K562 (cell line): Measurements from ENCODE around the gene GOLPH3L. TPM values are rescaled to one million over a fixed set of nuclear protein-coding genes. Genes with fewer than 3 reads are reported as not detected.

Experiments
- CTBP1 ChIP-seq: fragments of 450-650 bp; IDR thresholded peaks from 2 replicates; pipeline ENCODE4 v1.6.1; 2016; ENCODE audit warnings: borderline replicate concordance
- ETV5 ChIP-seq: sonication (generic); formaldehyde crosslinking; IDR thresholded peaks from 2 replicates; pipeline ENCODE4 v1.4.0; 2020; ENCODE audit warnings: low read depth, mild to moderate bottlenecking, missing genetic modification reagents
- RBBP5 ChIP-seq: fragments of 200-600 bp; sonication (generic); IDR thresholded peaks from 2 replicates; pipeline ENCODE4 v1.6.1; 2012; ENCODE audit warnings: borderline replicate concordance, mild to moderate bottlenecking, low read length, control low read depth, inconsistent platforms; ENCODE audit not compliant: insufficient read depth, poor library complexity, severe bottlenecking
- SIX5 ChIP-seq, 2 experiments: IDR thresholded peaks; 2 replicates each; pipeline ENCODE4 v1.6.1; 2011; ENCODE audit warnings: low read length in 2 of 2, borderline replicate concordance in 1 of 2, low read depth in 1 of 2, mild to moderate bottlenecking in 1 of 2, moderate library complexity in 1 of 2; ENCODE audit not compliant: insufficient read depth in 1 of 2
- SMARCE1 ChIP-seq: fragments of 450-650 bp; IDR thresholded peaks from 2 replicates; pipeline ENCODE4 v1.7.1; 2016; ENCODE audit warnings: mild to moderate bottlenecking
- ZNF12 ChIP-seq: sonication (generic); formaldehyde crosslinking; IDR thresholded peaks from 2 replicates; pipeline ENCODE4 v1.4.0; 2020; ENCODE audit warnings: mild to moderate bottlenecking, missing genetic modification reagents
- ZNF134 ChIP-seq: fragments of 250-450 bp; sonication (Bioruptor Pico); conservative IDR thresholded peaks from 2 replicates; pipeline ENCODE4 v1.4.0; 2020
- ZNF174 ChIP-seq: fragments of 250-450 bp; sonication (Bioruptor Pico); IDR thresholded peaks from 2 replicates; pipeline ENCODE4 v1.4.0; 2020; ENCODE audit warnings: mild to moderate bottlenecking
- ZNF707 ChIP-seq: fragments of 250-450 bp; sonication (Bioruptor Pico); conservative IDR thresholded peaks from 2 replicates; pipeline ENCODE4 v1.8.0; 2022; ENCODE audit warnings: inconsistent platforms, mild to moderate bottlenecking, moderate library complexity
- polyA plus RNA-seq, 8 experiments: library from polyadenylated mRNA; depleted of rRNA in 4 of 8; stranded (reverse) in 5 of 8; unstranded in 3 of 8; fragments of >200 nt; fragmentation: Nextera tagmentation in 2 of 8; fragmentation: Illumina TruSeq in 1 of 8; extraction: Ambion mirVana in 2 of 8; extraction: Trizol in 1 of 8; gene quantifications; 2 replicates each; pipeline versions ENCODE4 v1.2.1 to v1.2.3, GENCODE V29; 2011 to 2014; ENCODE audit warnings: inconsistent platforms in 1 of 8, missing spikeins in 1 of 8
- total RNA-seq, 7 experiments: library from RNA; depleted of rRNA in 6 of 7; stranded (reverse); fragments of >200 nt in 6 of 7; fragmentation: Illumina TruSeq in 2 of 7; extraction: Trizol in 2 of 7; gene quantifications; 2 replicates each; pipeline versions ENCODE4 v1.2.1 to v1.2.3, GENCODE V29; 2011 to 2021; ENCODE audit warnings: low replicate concordance in 1 of 7
- TF ChIP-seq, protein P1 (sequence below): fragments of 250-450 bp; sonication (Bioruptor Pico); IDR thresholded peaks from 2 replicates; pipeline ENCODE4 v1.4.0; 2020; ENCODE audit warnings: mild to moderate bottlenecking, moderate library complexity
- TF ChIP-seq, protein P2 (sequence below): sonication (generic); formaldehyde crosslinking; IDR thresholded peaks from 2 replicates; pipeline ENCODE4 v1.8.0; 2022; ENCODE audit warnings: mild to moderate bottlenecking, missing genetic modification reagents
- TF ChIP-seq, protein P3 (sequence below), 3 experiments: fragments of 200-800 bp in 1 of 3; fragments of 250-450 bp in 1 of 3; fragments of 450-650 bp in 1 of 3; sonication (Bioruptor Pico) in 1 of 3; sonication (Bioruptor generic) in 1 of 3; formaldehyde crosslinking in 1 of 3; IDR thresholded peaks; 2 replicates each; pipeline versions ENCODE4 v1.6.1 to v1.8.0; 2016 to 2022; ENCODE audit warnings: mild to moderate bottlenecking in 2 of 3, missing genetic modification characterization in 2 of 3, missing compliant biosample characterization in 1 of 3, moderate library complexity in 1 of 3

The GOLPH3L gene
- total and polyA plus RNA-seq, 9 of the 15 experiments (the other 6 are each of a cell fraction or from before 2014, with no cell fraction given), result 8.1 to 42.1 (median 21.6) TPM

DNA sequence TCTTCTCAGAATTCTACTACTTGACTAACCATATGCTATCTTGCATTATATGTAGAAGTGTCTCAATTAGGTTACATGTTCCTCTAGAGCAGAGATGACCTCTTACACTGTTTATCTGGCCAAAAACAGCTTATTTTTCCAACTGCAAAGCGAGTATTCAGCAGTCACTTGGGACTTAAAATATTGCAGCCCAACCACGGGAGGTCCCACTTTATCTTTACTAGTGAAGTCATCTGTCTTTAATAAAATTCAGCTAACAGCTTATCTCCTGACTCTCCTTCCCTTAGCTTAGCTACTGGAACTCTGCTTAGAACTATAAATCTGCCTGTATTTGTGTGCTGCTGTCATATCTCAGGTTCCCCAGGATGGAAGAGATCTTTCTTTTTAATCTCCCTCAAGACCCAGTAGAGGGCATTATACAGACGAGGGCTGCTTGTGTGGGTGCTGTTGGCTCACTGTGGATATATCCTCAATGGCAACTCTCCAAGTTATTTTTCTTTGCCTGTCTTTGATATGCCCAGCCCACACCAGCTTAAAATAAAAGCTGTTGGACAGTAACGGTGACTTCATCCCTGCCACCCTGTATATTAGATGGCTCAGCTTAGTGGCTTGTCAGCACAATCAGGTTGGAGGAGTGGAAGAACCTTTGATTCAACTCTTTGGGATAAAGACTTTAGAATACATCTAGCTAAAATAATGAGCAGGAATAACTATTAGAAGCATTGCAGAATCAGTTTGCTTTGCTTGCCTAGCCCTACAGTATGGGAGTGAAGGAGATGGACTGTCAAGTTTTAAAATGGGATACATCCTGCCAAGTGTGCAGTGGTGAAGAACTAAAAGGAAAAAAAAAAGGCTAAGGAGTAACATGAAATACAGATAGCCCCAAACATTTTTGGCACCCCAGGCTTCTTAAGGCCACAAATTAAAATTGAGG is 77.1 kb downstream of the GOLPH3L start (continued):
- TF ChIP-seq, protein P1, sequence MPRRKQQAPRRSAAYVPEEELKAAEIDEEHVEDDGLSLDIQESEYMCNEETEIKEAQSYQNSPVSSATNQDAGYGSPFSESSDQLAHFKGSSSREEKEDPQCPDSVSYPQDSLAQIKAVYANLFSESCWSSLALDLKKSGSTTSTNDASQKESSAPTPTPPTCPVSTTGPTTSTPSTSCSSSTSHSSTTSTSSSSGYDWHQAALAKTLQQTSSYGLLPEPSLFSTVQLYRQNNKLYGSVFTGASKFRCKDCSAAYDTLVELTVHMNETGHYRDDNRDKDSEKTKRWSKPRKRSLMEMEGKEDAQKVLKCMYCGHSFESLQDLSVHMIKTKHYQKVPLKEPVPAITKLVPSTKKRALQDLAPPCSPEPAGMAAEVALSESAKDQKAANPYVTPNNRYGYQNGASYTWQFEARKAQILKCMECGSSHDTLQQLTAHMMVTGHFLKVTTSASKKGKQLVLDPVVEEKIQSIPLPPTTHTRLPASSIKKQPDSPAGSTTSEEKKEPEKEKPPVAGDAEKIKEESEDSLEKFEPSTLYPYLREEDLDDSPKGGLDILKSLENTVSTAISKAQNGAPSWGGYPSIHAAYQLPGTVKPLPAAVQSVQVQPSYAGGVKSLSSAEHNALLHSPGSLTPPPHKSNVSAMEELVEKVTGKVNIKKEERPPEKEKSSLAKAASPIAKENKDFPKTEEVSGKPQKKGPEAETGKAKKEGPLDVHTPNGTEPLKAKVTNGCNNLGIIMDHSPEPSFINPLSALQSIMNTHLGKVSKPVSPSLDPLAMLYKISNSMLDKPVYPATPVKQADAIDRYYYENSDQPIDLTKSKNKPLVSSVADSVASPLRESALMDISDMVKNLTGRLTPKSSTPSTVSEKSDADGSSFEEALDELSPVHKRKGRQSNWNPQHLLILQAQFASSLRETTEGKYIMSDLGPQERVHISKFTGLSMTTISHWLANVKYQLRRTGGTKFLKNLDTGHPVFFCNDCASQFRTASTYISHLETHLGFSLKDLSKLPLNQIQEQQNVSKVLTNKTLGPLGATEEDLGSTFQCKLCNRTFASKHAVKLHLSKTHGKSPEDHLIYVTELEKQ (CRISPR knock-in tag), result no peak
- TF ChIP-seq, protein P2, sequence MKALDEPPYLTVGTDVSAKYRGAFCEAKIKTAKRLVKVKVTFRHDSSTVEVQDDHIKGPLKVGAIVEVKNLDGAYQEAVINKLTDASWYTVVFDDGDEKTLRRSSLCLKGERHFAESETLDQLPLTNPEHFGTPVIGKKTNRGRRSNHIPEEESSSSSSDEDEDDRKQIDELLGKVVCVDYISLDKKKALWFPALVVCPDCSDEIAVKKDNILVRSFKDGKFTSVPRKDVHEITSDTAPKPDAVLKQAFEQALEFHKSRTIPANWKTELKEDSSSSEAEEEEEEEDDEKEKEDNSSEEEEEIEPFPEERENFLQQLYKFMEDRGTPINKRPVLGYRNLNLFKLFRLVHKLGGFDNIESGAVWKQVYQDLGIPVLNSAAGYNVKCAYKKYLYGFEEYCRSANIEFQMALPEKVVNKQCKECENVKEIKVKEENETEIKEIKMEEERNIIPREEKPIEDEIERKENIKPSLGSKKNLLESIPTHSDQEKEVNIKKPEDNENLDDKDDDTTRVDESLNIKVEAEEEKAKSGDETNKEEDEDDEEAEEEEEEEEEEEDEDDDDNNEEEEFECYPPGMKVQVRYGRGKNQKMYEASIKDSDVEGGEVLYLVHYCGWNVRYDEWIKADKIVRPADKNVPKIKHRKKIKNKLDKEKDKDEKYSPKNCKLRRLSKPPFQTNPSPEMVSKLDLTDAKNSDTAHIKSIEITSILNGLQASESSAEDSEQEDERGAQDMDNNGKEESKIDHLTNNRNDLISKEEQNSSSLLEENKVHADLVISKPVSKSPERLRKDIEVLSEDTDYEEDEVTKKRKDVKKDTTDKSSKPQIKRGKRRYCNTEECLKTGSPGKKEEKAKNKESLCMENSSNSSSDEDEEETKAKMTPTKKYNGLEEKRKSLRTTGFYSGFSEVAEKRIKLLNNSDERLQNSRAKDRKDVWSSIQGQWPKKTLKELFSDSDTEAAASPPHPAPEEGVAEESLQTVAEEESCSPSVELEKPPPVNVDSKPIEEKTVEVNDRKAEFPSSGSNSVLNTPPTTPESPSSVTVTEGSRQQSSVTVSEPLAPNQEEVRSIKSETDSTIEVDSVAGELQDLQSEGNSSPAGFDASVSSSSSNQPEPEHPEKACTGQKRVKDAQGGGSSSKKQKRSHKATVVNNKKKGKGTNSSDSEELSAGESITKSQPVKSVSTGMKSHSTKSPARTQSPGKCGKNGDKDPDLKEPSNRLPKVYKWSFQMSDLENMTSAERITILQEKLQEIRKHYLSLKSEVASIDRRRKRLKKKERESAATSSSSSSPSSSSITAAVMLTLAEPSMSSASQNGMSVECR (CRISPR knock-in tag), result no peak
- TF ChIP-seq ETV5 (CRISPR knock-in tag) (peak; percentile 43; the same call in 1 of the 2 replicates), ZNF134 (CRISPR knock-in tag) (no peak), CTBP1 (peak; percentile 90), ZNF174 (no peak), SMARCE1 (peak; percentile 87), RBBP5 (no peak), ZNF12 (no peak), ZNF707 (CRISPR knock-in tag) (no peak), SIX5 (IDR thresholded peaks at IDR 0.05; ENCODE audit: borderline replicate concordance in 1 of 2, insufficient read depth in 1 of 2, low read depth in 1 of 2, low read length in 2 of 2) (no peak)
- TF ChIP-seq, protein P3, sequence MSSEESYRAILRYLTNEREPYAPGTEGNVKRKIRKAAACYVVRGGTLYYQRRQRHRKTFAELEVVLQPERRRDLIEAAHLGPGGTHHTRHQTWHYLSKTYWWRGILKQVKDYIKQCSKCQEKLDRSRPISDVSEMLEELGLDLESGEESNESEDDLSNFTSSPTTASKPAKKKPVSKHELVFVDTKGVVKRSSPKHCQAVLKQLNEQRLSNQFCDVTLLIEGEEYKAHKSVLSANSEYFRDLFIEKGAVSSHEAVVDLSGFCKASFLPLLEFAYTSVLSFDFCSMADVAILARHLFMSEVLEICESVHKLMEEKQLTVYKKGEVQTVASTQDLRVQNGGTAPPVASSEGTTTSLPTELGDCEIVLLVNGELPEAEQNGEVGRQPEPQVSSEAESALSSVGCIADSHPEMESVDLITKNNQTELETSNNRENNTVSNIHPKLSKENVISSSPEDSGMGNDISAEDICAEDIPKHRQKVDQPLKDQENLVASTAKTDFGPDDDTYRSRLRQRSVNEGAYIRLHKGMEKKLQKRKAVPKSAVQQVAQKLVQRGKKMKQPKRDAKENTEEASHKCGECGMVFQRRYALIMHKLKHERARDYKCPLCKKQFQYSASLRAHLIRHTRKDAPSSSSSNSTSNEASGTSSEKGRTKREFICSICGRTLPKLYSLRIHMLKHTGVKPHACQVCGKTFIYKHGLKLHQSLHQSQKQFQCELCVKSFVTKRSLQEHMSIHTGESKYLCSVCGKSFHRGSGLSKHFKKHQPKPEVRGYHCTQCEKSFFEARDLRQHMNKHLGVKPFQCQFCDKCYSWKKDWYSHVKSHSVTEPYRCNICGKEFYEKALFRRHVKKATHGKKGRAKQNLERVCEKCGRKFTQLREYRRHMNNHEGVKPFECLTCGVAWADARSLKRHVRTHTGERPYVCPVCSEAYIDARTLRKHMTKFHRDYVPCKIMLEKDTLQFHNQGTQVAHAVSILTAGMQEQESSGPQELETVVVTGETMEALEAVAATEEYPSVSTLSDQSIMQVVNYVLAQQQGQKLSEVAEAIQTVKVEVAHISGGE (CRISPR knock-in tag; IDR thresholded peaks at IDR 0.05), result peak in 1 of 3 experiments; percentile 40; a peak in 1 of 6 replicates
